GM12875 (cell line): ENCODE data around the gene TSEN15.

Experiments
- H3K4me3 ChIP-seq: one replicate; pipeline ENCODE4 v1.5.1; 2011; ENCODE audit warnings: low read depth, low read length, control low read depth
- CTCF ChIP-seq: IDR thresholded peaks from 2 replicates; pipeline ENCODE4 v1.5.1; 2011; ENCODE audit warnings: low read depth, mild to moderate bottlenecking, control low read depth, inconsistent platforms, low read length, moderate library complexity, borderline replicate concordance; ENCODE audit not compliant: insufficient read depth

TSEN15 gene

DNA sequence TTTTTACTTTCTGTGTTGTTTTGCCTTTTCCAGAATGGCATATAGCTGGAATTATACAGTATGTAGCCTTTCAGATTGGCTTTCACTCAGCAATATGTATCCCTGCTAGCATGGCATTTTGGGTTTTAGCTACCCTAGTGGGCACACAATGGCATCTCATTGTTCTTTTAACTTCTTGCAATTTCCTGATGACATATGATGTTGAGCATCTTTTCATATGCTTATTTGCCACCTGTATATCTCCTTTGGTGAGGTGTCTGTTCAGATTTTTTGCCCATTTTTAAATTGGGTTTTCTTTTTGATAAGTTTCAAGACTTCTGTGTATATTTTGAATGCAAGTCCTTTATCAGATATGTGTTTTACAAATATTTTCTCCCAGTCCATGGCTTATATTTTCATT is 14.0 kb downstream of the TSEN15 start:
- TF ChIP-seq CTCF = no peak
- H3K4me3 ChIP-seq = no peak overlapping the region

- no peak for TF ChIP-seq CTCF
- no peak overlapping the region for H3K4me3 ChIP-seq
Observed at GRCh38 chr1:184068354-184068753, 16.8 kb downstream of the TSEN15 start.

GRCh38 chr1:184069675-184070074 is 18.1 kb downstream of the TSEN15 start:
- H3K4me3 ChIP-seq = no peak overlapping the region
- TF ChIP-seq CTCF = no peak

DNA sequence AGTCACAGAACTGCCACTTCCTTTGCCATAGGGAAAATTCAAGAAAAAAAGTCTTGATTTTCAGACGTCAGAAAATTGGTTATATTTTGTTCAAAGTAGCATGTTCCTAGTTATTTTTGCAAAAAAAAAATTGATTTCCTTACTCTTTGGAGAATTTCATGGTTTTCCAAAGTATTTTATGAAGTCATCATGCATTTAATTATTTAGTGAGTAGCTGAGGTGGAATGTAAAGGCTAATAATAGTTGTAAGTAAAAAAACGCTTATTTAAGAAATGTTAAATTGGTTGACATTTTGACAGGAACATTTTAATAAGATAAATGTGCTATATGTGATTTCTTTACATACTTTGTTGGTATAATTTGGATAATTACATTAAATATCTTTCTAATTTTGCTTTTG is 20.8 kb downstream of the TSEN15 start:
- no peak for TF ChIP-seq CTCF
- H3K4me3 ChIP-seq = no peak overlapping the region

GRCh38 chr1:184074383-184074782 is 22.9 kb downstream of the TSEN15 start:
- H3K4me3 ChIP-seq = no peak overlapping the region
- TF ChIP-seq CTCF = no peak

DNA sequence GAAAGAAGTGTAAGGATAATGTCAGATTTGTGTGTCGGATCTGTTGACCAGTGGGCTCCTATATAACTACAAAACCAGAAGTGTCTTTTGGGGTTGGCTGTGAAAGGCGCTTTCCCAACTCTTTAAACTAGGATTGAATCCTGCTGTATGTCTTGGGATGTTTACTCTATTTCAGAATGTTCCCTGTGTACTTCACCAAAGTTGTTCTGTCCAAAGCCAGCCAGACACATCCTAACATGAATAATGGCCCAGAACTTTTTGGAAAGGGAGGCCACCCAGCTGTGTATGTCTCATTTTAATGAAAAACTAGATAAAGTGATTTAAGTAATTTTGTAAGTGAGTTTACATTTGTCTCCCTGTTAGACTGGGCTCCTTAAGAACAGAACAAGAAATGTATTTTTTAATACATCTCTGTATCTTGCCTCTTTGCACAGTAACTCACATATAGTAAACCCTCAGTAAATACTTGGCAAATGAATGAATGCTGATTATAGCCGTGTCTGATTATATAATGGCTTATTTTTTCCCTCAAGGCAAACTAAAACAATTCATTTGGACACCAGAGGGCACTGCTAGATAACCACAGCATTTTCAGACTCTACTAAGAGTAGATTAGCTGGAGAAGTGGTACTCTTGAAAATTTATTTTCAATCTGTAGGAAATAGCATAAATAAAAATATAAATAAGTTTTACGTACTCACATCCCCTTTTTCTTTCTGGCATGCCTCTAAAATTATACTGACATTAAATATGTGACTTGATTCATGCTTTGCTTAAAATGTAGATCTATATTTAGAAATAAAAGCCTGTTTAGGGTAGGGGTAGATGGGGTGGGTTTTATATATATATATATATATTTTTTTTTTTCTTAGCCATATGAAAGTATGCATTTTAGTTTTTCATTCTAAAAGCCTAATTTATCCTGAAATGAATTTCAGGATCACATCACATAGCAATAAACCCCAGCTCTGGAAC is 23.8 kb downstream of the TSEN15 start:
- no peak overlapping the region for H3K4me3 ChIP-seq
- peak; percentile 35; the same call in 1 of the 2 replicates for TF ChIP-seq CTCF
